Choroid plexus epithelial cell (primary cell): ENCODE data around the gene MRGPRE.

Experiments used
- DNase-seq: peaks from one replicate; pipeline ENCODE4 v3.0.0-alpha.2; 2010; ENCODE audit warnings: low read depth
- H3K4me3 ChIP-seq: 2 replicates; pipeline ENCODE4 v1.5.1; 2011; ENCODE audit warnings: low read depth, mild to moderate bottlenecking, control low read depth, low read length, moderate library complexity
- CTCF ChIP-seq: conservative IDR thresholded peaks from 2 replicates; pipeline ENCODE4 v1.5.1; 2011; ENCODE audit warnings: low read depth, mild to moderate bottlenecking, control low read depth, inconsistent platforms, low read length, moderate library complexity

Gene MRGPRE

GRCh38 chr11:3219281-3219892 lies 12.8 kb downstream of the MRGPRE start:
- DNase-seq, result no peak
- TF ChIP-seq CTCF, result no peak
- H3K4me3 ChIP-seq, result no peak overlapping the region

- no peak for TF ChIP-seq CTCF
Observed at GRCh38 chr11:3218483-3219280, 13.5 kb downstream of the MRGPRE start, which contains the start of gene MRGPRG. TSS of gene MRGPRG (minus strand) at chr11:3218813. CDS start at chr11:3218813, 0 bp downstream.

GRCh38 chr11:3217818-3218482 lies 14.3 kb downstream of the MRGPRE start:
- TF ChIP-seq CTCF, result no peak
- DNase-seq, result no peak
- no peak overlapping the region for H3K4me3 ChIP-seq

More at GRCh38 chr11:3218483-3219280, 13.5 kb downstream of the MRGPRE start, which contains the start of gene MRGPRG:
- no peak for DNase-seq
- H3K4me3 ChIP-seq, result no peak within 1 kb of the TSS

- TF ChIP-seq CTCF, result no peak
- H3K4me3 ChIP-seq, result no peak overlapping the region
- DNase-seq, result no peak
Observed at GRCh38 chr11:3216027-3216525, 16.1 kb downstream of the MRGPRE start.

GRCh38 chr11:3215346-3216026 lies 16.7 kb downstream of the MRGPRE start:
- TF ChIP-seq CTCF, result no peak
- no peak for DNase-seq
- H3K4me3 ChIP-seq, result no peak overlapping the region

- DNase-seq, result no peak
- no peak overlapping the region for H3K4me3 ChIP-seq
- TF ChIP-seq CTCF, result no peak
Observed at GRCh38 chr11:3214420-3214699, 17.9 kb downstream of the MRGPRE start.
